Activated T-helper 9 cell treated with anti-CD3 and anti-CD28 coated beads, Interleukin-2, amount 50 U/mL, for 16 hours (primary cell): ENCODE results near the gene HLF.

Experiments used
- DNase-seq: peaks from one replicate; pipeline ENCODE4 v3.0.0-alpha.2; 2020; ENCODE audit warnings: low read depth

HLF gene

DNA sequence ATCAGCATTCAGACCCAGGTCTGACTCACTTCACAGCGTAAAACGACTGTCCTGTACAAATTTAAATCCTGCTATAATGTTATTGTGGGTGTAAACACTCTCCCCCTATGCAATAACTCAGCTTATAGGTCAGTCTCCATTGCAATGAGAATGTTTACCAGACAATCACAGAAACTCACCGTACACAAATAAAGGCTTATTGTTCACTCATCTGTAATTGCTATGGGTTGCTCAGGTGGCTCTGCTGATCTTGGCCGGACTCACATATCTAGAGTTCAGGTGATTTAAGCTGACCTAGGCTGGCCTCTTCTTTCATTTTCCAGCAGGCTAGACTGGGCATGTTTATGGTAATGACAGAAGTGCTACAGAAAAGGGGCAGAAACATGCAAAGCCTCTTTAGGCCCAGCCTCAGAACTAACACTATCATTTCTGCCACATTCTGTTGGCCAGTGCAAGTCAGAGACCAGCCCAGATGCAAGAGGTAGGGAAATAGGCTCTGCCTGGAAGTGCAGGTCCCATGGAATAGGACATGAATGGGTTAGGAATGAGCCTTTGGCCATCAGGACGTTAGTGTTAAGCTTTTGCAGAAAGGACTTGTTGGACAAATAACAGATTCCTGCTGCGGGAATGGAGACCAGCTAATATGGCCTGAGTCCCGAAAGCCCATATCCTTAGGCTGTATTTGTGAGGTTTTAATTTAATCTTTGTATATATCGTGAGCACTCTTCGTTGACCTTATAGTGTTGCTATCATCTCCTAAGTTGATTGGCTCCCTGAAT is 44.0 kb downstream of the HLF start:
- DNase-seq: no peak

DNA sequence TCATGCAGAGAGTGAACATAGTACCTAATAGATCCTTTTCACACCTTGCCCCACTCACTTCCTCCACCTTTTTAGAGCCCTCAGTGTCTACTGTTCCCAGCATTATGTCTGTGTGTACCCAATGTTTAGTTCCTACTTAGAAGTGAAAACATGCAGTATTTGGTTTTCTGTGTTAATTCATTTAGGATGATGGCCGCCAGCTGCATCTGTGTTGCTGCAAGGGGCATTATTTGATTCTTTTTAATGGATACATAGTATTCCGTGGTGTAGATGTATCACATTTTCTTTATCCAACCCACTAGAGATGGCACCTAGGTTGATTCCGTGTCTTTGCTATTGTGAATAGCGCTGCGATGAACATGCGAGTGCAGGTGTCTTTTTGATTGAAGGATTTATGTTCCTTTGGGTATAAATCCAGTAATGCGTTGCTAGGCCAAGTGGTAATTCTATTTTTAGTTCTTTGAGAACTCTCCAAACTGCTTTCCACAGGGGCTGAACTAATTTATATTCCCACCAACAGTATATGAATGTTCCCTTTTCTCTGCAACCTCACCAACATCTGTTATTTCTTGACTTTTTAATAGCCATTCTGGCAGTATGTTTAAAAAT is 47.1 kb downstream of the HLF start:
- DNase-seq: no peak

DNA sequence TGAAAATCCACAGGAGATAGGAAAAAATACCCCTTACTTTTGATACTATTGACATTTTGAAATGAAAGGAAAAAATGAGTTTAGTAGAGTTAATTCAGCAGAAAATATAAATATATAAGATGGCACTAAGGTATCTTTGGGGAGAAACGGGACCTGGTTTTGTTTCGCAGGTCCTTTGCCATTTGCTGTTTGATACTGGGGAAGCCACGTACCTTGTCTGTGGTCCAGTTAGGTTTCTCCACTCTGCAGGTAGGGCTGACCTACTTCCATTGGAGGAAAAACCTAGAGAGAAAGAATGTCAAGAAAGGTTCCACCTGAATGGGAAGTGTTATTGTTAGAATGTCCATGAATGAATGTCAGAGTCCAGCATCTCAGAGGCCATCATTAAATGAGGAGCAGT is 48.1 kb downstream of the HLF start:
- DNase-seq: no peak

DNA sequence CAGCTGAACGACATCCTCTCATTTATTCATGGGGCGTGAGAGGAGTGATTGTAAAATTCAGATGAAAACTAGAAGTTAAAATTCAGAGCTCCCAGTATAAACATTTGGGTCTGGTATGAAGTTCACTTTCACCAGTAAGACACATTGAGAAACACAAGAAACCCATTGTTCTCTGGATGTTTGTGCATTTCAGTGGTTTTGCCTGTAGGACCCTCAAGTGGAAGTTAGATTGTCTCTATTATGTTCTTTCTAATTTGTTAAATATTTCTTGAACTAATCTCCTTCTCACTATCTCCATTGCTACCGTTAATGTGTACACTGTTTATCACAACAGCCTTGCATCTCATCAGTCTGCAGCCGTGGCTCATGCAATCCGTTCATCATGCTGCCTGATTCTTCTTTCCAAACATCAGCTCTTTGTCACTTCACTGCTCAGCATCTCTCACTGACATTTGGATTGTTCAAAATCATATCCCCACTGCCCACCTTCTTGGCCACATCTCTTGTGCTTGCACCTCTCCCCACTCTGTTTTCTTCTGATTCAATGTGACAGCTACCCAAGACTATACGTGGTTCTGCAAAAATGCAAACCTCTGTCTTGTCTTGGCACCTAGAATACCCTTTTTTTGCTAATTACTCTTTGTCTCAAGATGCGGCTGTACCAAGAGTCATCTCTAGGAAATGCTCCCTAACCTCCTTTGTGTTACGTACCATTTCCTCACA is 49.5 kb downstream of the HLF start:
- no peak for DNase-seq

DNA sequence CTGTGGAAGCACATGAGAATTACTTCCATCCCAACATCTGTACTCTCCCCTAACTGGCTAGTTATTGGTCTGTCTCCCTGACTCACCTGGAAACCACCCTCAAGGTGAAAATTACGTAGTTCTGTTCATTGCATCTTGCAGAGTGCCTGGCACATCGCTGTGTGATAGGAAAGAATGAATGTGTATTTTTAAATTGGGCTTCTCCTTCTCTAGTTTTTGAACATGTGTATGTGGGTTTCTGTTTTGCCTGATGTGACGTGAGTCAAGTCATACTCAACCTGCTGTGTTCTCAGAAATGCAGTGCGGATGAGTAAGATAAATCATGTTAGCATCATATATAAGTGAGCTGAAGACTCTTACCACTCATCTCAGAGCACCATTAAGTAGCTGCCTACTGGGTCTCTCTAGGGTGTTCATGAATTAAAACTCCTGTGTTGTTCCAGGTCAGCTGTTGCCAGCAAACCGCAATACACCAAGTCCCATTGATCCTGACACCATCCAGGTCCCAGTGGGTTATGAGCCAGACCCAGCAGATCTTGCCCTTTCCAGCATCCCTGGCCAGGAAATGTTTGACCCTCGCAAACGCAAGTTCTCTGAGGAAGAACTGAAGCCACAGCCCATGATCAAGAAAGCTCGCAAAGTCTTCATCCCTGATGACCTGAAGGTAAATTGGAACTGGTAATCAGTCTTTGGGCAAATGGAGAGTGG is 50.2 kb downstream of the HLF start:
- no peak for DNase-seq

DNA sequence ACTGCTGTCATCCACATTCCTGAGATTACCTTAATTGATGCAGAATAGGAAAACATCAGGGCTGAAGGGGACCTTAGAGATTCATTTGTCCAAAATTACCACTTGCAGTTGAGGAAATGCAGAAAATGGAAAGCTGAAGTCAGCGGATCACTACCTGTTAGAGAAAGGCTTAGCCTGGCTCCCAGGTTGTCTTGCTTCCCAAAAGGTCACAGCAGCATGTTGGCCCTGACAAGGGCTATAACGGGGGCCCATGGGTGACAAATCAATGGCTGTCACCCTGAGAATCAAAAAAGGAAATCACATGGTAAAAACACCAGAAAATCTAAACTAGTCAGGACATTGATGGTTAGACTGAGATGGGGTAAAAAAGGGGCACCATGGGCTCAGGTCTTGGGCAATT is 51.7 kb downstream of the HLF start:
- DNase-seq: no peak

DNA sequence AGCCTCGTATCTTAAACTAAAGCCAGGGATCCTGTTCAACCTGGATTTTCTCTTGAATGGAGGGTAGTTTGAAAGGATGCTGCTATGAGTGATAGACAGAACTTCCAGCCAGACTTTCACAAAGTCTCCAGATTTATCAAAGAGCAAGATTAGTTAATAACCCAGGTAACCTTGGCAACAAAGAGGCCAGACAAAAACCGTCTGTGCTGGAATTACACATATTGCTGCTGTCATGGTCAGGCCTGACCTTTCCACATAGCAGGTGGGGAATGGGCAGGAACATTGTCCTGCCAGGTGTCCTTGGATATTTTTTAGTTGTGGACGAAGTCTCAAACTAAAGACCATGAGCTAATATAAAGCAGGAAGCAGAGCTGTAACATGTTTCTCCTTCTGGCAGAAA is 52.5 kb downstream of the HLF start:
- DNase-seq: no peak

DNA sequence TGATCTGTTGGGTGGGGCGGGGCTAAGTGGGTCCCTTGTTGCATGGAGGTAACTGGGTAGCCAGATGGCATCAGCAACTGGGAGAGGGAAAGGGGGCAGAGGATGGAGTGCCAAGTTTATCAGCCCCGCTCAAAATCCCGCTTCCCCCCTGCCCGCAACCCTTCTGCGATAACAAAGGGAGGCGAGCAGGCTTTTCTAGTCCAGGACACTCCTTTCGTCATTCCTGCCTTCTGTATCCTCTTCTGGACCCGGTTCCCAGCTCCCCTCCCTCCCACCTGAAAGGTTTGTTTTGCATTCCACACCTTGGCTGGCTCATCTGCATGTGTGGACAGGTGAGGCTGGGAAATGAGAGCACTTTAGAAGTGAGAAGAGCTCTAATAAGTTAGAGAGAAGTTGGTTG is 53.3 kb downstream of the HLF start:
- no peak for DNase-seq

DNA sequence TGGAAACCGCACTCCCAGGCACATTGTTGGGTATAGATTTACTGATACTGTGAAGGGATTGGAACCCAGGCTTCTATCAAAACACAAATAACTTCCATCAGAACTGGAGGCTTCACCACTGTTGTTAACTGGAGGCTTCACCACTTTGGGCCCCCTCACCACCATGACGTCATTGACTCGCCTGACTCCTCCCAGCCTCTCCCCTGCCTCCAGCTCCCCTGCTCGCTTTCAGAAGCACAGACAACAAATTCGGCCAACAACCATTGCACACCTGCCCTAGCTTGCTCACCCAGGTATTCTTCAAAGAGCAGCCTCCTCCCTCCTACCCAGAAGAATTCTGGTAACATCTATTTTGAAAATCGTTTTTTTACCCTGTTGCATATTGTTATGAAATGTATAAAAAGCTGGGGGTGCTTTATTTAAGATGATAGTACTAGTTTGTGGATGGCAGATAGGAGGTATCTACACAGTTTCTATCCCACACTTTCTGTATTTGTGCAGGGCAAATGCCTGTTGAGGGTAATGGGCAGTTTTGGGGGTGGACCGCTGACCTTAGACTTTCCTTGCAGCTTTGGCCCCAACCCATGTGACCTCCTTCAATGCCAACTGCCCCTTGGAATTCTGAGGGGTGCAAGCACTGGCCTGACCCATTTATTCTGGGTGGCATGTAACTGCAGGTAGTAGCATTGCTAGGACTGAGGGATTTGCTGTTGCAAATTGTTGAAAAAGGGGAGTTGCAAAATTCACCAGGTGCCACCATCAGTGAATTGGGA is 54.1 kb downstream of the HLF start:
- DNase-seq: no peak

DNA sequence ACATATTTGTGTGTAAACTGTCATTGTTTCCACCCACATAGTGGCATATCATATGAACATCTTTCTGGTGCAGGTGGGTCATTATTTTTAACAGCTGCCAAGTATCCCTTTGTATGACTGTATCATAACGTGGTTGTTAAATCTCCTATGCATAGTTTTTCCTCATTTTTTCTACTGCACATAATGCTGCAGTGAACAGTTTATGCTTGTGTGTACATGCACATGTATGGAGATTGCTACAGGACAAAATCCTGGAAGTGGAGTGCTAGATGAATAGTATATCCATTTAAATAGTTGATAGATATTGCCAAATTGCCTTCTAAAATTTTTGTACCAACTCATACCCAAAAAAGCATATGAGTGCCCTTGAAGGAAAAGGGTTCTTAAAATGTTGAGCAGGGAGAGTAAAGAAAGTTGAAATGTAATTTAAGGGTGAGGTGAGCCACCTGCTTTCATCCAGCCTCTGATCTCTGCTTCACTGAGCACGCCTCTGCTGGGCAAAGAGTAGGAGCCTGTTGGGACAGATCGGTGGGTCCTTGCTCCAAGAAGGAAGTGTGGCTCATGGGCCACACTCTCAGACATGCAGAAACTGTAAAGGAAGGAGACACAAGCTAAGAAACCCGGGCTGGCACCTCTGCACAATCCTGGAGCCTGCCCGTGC is 55.3 kb downstream of the HLF start:
- no peak for DNase-seq

DNA sequence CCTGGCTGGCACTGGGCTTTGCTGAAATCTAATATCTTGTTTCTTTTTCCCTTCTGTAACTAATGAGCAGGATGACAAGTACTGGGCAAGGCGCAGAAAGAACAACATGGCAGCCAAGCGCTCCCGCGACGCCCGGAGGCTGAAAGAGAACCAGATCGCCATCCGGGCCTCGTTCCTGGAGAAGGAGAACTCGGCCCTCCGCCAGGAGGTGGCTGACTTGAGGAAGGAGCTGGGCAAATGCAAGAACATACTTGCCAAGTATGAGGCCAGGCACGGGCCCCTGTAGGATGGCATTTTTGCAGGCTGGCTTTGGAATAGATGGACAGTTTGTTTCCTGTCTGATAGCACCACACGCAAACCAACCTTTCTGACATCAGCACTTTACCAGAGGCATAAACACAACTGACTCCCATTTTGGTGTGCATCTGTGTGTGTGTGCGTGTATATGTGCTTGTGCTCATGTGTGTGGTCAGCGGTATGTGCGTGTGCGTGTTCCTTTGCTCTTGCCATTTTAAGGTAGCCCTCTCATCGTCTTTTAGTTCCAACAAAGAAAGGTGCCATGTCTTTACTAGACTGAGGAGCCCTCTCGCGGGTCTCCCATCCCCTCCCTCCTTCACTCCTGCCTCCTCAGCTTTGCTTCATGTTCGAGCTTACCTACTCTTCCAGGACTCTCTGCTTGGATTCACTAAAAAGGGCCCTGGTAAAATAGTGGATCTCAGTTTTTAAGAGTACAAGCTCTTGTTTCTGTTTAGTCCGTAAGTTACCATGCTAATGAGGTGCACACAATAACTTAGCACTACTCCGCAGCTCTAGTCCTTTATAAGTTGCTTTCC is 56.0 kb downstream of the HLF start:
- no peak for DNase-seq

DNA sequence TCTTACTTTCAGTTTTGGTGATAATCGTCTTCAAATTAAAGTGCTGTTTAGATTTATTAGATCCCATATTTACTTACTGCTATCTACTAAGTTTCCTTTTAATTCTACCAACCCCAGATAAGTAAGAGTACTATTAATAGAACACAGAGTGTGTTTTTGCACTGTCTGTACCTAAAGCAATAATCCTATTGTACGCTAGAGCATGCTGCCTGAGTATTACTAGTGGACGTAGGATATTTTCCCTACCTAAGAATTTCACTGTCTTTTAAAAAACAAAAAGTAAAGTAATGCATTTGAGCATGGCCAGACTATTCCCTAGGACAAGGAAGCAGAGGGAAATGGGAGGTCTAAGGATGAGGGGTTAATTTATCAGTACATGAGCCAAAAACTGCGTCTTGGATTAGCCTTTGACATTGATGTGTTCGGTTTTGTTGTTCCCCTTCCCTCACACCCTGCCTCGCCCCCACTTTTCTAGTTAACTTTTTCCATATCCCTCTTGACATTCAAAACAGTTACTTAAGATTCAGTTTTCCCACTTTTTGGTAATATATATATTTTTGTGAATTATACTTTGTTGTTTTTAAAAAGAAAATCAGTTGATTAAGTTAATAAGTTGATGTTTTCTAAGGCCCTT is 56.8 kb downstream of the HLF start:
- DNase-seq: no peak

DNA sequence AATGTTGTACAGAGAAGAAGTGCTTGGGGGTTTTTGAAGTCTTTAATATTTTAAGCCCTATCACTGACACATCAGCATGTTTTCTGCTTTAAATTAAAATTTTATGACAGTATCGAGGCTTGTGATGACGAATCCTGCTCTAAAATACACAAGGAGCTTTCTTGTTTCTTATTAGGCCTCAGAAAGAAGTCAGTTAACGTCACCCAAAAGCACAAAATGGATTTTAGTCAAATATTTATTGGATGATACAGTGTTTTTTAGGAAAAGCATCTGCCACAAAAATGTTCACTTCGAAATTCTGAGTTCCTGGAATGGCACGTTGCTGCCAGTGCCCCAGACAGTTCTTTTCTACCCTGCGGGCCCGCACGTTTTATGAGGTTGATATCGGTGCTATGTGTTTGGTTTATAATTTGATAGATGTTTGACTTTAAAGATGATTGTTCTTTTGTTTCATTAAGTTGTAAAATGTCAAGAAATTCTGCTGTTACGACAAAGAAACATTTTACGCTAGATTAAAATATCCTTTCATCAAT is 57.8 kb downstream of the HLF start:
- DNase-seq: no peak

DNA sequence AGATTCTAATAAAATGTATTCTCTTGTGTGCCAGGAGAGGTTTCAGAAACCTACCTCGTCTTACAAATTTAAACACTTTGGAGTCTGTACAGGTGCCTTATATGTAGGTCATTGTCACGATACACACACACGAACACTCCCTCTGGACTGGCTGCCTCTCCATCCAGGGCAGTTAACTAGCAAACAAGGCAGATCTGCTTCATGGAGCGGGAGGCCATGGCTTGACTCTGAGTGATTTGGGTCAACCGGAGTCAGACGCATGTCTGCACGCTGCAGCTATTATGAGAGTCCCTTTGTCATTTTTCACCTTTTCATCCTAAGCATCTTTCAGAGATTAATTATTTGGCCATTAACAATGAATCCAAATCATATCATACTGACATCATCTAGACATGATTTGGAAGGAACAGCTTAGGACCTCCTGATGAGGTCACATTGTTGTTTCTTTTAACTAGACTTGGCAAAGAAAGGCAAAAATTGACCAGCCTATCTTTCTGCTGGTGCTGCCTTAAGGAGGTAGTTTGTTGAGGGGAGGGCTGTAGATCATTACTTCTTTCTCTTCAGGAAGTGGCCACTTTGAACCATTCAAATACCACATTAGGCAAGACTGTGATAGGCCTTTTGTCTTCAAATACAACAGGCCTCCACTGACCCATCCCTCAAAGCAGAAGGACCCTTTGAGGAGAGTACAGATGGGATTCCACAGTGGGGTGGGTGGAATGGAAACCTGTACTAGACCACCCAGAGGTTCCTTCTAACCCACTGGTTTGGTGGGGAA is 58.9 kb downstream of the HLF start:
- no peak for DNase-seq

DNA sequence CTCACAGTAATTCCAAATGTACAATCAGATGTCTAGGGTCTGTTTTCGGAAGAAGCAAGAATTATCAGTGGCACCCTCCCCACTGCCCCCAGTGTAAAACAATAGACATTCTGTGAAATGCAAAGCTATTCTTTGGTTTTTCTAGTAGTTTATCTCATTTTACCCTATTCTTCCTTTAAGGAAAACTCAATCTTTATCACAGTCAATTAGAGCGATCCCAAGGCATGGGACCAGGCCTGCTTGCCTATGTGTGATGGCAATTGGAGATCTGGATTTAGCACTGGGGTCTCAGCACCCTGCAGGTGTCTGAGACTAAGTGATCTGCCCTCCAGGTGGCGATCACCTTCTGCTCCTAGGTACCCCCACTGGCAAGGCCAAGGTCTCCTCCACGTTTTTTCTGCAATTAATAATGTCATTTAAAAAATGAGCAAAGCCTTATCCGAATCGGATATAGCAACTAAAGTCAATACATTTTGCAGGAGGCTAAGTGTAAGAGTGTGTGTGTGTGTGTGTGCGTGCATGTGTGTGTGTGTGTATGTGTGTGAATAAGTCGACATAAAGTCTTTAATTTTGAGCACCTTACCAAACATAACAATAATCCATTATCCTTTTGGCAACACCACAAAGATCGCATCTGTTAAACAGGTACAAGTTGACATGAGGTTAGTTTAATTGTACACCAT is 59.7 kb downstream of the HLF start:
- DNase-seq: no peak

DNA sequence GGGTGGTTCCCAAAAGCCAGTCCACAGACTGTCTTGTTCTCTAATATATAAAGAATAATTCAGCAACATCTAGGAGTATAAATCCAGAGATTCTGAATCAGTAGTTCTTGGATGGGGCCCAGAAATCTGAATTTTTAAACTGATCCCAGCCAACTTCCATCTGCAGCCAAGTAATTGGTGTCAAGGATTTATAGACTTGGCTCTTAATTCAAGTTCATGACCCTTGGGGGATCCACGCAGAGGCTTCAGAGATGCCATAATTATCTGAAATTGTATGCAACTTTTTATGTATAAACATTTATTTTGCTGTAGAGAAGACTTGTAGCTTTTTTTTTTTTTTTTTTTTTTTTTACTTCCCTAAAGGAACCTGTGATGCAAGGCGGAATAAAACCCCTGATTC is 60.6 kb downstream of the HLF start:
- no peak for DNase-seq

DNA sequence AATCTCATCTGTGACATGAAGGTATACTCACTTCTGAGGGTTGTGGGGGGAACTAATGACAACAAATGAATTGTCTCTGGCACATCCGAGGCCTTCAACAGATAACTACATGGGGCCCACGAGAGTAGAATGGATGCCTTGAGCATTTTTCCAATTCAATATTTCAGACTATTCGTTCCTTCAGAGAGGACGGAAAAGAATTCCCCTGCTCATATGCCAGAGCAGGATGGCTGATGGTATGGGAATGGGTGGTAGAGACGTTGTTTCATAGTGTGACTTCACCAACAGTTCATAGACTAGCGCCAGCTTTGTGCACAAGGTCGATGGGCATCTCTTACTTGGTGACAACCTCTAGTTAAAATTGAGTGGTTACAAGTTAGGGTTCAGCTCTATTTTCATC is 61.3 kb downstream of the HLF start:
- no peak for DNase-seq
